ENCODE results near the gene BUB3.

BUB3 gene

GRCh38 chr10:123151737-123152135 is 2.5 kb upstream of the BUB3 start:
- TF ChIP-seq EZH2 (IDR thresholded peaks at IDR 0.05; ENCODE audit: borderline replicate concordance, low read depth, low read length, severe bottlenecking) (no peak), CTCF (IDR thresholded peaks at IDR 0.05; ENCODE audit: borderline replicate concordance, extremely low read depth, low read length, poor library complexity, severe bottlenecking) (no peak)
- no peak overlapping the region for H2AFZ ChIP-seq (ENCODE audit: low read depth, low read length)
- no peaks in the 10 kb centered on the region for H3K9me3 ChIP-seq (ENCODE audit: insufficient read depth, low read length, severe bottlenecking)
- H3K4me3 ChIP-seq (ENCODE audit: low read depth in 1 of 2, low read length in 2 of 2): no peak overlapping the region
- H3K4me1 ChIP-seq (ENCODE audit: insufficient read depth, low read length): peaks cover 25% of the 10 kb centered on the region
- DNase-seq (no peak), ATAC-seq (ENCODE audit: insufficient read depth, low read depth) (no peak)
- H3K79me2 ChIP-seq (ENCODE audit: insufficient read depth, low read length): peaks cover 26% of the 10 kb centered on the region
- peaks cover 24% of the 10 kb centered on the region for H3K36me3 ChIP-seq (ENCODE audit: insufficient read depth, low read length)
- H3K4me2 ChIP-seq (ENCODE audit: insufficient read depth, low read length): no peak overlapping the region
- peaks cover 16% of the 10 kb centered on the region for H4K20me1 ChIP-seq (ENCODE audit: insufficient read depth, low read length)
- no peak overlapping the region for H3K27ac ChIP-seq (ENCODE audit: low read length)
- H3K27me3 ChIP-seq (ENCODE audit: insufficient read depth, low read length, poor library complexity): no peaks in the 10 kb centered on the region
- no peak overlapping the region for H3K9ac ChIP-seq (ENCODE audit: low read depth, low read length)

DNA sequence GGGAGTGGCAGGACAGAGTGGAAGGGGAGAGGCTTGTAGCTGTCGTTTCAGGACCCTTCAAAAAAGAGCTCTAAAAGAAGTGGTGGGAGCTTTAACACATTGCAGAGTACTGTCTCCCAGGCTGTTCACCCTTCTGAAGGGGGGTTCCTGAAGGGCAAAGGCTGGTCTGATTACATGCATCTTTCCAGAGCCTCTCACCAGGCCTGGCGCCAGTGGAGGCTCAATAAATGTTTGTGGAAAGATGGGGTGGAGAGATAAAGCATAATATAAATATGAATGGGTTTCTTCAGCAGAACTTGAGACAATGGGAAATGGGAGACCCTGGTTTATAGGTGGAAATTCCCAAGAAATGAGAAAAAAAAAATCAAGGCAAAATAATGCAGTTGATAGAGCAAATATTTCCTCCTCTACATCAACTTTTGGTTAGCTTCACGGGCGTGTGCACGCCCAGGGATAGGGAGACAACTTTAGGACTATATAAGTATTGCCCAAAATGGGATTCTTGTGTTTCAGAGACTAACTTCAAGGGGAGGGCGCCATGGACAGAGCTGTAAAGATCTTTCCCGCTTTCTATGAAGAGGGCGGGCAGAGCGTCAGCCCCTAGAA is 613 bp upstream of the BUB3 start:
- peaks cover 43% of the 10 kb centered on the region for H3K36me3 ChIP-seq (ENCODE audit: insufficient read depth, low read length)
- peak overlapping the region; percentile 83 for H3K4me2 ChIP-seq (ENCODE audit: insufficient read depth, low read length)
- H3K9ac ChIP-seq (ENCODE audit: low read depth, low read length): peak overlapping the region; percentile 94
- H3K4me3 ChIP-seq (ENCODE audit: low read depth in 1 of 2, low read length in 2 of 2): peak overlapping the region in 1 of 2 experiments; percentile 90; a peak in 2 of 4 replicates
- no peaks in the 10 kb centered on the region for H3K27me3 ChIP-seq (ENCODE audit: insufficient read depth, low read length, poor library complexity)
- no peaks in the 10 kb centered on the region for H3K9me3 ChIP-seq (ENCODE audit: insufficient read depth, low read length, severe bottlenecking)
- peaks cover 45% of the 10 kb centered on the region for H3K79me2 ChIP-seq (ENCODE audit: insufficient read depth, low read length)
- peak overlapping the region; percentile 85 for H3K27ac ChIP-seq (ENCODE audit: low read length)
- no peak for TF ChIP-seq CTCF (IDR thresholded peaks at IDR 0.05; ENCODE audit: borderline replicate concordance, extremely low read depth, low read length, poor library complexity, severe bottlenecking)
- no peak for TF ChIP-seq EZH2 (IDR thresholded peaks at IDR 0.05; ENCODE audit: borderline replicate concordance, low read depth, low read length, severe bottlenecking)
- peaks cover 33% of the 10 kb centered on the region for H4K20me1 ChIP-seq (ENCODE audit: insufficient read depth, low read length)
- ATAC-seq (ENCODE audit: insufficient read depth, low read depth) (no peak), DNase-seq (no peak)
- peak overlapping the region; percentile 86 for H2AFZ ChIP-seq (ENCODE audit: low read depth, low read length)
- H3K4me1 ChIP-seq (ENCODE audit: insufficient read depth, low read length): peaks cover 44% of the 10 kb centered on the region

DNA sequence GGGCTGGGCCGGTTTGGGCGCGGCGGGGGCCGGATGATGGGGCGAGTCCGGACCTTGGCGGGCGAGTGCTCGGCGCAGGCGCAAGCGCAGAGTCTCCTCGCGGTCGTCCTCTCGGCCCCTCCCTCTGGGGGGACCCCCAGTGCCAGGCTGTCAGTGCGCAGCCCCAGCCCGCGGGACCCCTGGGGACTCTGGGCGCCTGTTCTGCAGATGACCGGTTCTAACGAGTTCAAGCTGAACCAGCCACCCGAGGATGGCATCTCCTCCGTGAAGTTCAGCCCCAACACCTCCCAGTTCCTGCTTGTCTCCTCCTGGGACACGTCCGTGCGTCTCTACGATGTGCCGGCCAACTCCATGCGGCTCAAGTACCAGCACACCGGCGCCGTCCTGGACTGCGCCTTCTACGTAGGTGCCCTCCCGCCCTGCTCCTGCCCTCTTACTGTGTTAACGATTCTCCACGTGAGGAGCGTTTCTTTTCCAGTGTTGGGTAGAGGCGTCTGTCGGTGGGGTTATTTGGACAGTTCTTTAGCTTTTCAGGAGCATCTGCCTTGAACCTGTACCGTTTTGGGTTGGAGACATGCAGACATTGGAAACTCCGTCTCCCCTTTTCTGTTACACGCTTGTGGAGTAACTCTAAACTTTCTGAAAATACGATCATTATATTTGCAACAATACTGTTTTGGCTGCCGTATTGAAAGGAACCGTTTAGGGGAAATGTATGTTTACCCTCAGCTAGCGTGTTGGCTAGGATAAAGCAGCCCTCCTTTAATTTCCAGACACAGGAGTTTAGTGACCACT is 706 bp downstream of the BUB3 start:
- peak overlapping the region; percentile 83 for H3K4me2 ChIP-seq (ENCODE audit: insufficient read depth, low read length)
- H4K20me1 ChIP-seq (ENCODE audit: insufficient read depth, low read length): peaks cover 33% of the 10 kb centered on the region
- peaks cover 57% of the 10 kb centered on the region for H3K4me1 ChIP-seq (ENCODE audit: insufficient read depth, low read length)
- H3K9ac ChIP-seq (ENCODE audit: low read depth, low read length): peak overlapping the region; percentile 94
- peak overlapping the region; percentile 85 for H3K27ac ChIP-seq (ENCODE audit: low read length)
- peak overlapping the region; percentile 73 to 90 for H3K4me3 ChIP-seq (ENCODE audit: low read depth in 1 of 2, low read length in 2 of 2)
- H2AFZ ChIP-seq (ENCODE audit: low read depth, low read length): peak overlapping the region; percentile 69
- no peaks in the 10 kb centered on the region for H3K9me3 ChIP-seq (ENCODE audit: insufficient read depth, low read length, severe bottlenecking)
- TF ChIP-seq CTCF (IDR thresholded peaks at IDR 0.05; ENCODE audit: borderline replicate concordance, extremely low read depth, low read length, poor library complexity, severe bottlenecking): no peak
- no peak for TF ChIP-seq EZH2 (IDR thresholded peaks at IDR 0.05; ENCODE audit: borderline replicate concordance, low read depth, low read length, severe bottlenecking)
- no peaks in the 10 kb centered on the region for H3K27me3 ChIP-seq (ENCODE audit: insufficient read depth, low read length, poor library complexity)
- ATAC-seq (ENCODE audit: insufficient read depth, low read depth) (peak; percentile 45), DNase-seq (peak; percentile 61)
- H3K79me2 ChIP-seq (ENCODE audit: insufficient read depth, low read length): peaks cover 58% of the 10 kb centered on the region
- H3K36me3 ChIP-seq (ENCODE audit: insufficient read depth, low read length): peaks cover 55% of the 10 kb centered on the region
